Measurements from ENCODE around the gene CTSV.
"Not testable (repeated sequence)": the region's sequence is repeated elsewhere in the genome, so short reads cannot be mapped to it uniquely, and the experiment has no call there.

The CTSV gene

DNA sequence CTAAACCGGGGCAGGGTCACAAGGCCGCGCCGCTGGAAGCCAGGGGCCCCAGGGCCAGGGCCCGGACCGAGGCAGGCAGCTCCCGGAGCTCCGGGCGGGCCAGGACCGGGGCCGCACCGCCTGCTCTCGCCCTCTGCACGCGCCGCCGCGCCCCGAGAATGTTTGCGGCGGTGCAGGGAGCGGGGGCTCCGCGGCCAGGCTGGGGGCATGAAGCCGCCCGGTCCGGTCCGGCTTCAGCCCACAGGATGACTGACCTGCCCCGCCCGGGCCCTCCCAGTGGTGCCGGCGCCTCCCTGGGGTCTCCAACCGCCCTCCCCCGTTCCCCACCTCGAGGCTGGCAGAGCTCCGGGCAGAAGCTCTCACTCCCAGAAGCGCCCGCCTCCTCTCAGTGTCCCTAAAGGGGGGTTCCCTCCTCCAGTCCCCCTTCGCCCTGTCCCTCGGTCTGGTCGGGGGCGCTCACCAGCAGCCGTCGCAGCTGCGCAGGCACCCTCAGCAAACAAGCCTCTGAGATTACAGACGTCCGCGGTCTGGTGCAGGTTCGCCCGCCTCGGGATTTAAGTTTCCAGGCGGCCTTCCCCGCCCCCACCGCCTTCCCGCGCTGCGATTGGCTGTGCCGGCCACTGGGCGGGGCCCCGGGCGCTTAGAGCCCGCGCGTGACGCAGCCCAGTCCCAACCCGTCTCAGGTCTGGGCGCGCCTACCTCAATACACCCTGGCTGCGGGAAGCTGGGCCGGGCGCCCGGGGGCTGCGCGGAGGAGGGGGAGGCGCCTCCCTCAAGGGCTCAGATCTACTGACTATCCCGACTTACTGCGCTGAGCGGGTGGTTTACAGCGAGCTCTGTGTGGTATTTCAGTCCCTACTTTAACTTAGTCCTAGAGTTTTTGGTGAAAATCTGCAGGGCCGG is at the start of gene CTSV:
CTSV (minus strand) TSS at position 532 of the 903 bp plus-strand sequence. CDS start 1,099 bp downstream, outside the sequence.
- DNase-seq (ENCODE audit: low read depth), result peak; percentile 36

DNA sequence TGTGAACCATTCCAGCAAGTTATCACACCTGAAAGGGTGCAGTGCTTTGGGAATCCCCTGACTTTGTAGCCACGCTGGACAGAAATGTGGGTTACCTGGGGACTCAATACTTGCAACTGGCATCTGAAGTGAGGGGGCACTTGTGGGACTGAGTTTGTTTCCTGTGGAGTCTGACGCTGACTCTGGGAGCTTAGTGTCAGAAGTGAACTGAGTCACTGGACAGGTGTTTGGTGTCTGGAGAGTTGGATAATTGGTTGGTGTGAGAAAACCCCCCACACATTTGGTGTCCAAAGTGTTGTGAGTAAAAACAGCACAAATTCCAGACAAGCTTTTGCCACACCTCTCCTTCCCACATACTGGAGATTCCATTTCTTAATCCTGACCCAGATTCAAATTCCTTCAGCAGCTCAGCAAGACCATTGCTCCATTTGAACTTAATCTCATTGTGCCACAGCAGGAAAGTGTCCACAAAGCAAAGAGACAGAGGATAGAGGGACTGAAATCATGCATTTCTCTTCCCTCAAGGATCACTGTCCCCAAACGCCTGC is 48.8 kb upstream of the CTSV start:
- not testable (repeated sequence) for DNase-seq (ENCODE audit: low read depth)

- DNase-seq (ENCODE audit: low read depth), result not testable (repeated sequence)
Observed at GRCh38 chr9:97084562-97084991, 45.6 kb upstream of the CTSV start.

DNA sequence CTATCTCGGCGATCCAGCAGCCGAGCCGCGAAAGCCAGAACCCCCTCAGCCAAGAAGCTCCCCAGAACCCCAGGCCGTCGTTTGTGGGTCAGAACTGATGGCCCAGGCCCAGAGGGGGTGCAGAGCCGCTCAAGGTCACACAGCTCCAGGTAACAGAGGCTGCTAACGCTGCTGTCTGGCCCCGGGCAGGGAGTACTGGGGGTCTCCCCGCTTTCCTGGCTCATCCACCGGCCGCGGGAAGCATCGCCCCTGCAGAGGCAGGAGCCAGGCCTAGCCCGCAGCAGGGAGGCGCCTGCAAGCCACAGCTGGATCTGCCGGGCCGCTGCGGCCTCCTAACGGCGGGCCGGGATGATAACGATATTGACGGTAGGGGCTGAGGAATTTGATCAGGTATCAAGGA is 39.4 kb upstream of the CTSV start:
- no peak for DNase-seq (ENCODE audit: low read depth)

- DNase-seq (ENCODE audit: low read depth), result no peak
Observed at GRCh38 chr9:97077452-97078295, 38.7 kb upstream of the CTSV start.

DNA sequence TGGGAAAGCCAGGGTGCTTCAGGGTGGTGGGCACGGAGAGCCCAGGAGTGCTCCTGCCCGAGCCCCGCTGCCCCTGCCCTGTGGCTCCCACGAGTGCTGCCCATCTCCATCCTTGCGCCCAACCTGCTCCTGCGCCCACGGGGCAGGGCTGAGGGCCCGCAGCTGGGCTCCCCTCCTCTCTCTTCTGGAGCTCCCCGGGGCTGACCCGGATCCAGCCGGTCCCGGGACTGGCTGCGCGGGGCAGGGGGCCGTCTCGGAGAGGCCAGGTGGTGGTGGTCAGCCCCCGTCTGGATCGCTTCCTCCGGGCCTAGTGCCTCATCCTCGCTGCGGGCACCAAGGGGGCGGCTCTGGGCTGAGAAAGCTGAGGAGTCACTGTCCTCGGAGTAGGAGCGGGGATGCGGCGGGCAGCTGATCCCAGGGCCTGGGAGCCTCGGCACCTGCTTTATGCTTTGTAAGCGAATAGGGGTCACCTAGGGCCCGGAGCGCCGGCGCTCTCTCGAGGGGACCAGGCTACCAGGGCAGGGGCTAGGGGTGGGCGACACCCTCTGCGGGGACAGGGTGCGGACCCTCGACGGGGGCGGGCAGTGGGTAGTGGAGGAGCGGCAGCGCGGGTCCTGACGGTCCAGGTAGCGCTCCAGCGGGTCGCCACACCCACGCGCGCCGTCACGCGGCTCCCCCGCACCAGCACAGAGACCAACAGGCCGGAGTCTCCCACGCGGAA is 37.9 kb upstream of the CTSV start:
- not testable (repeated sequence) for DNase-seq (ENCODE audit: low read depth)

DNA sequence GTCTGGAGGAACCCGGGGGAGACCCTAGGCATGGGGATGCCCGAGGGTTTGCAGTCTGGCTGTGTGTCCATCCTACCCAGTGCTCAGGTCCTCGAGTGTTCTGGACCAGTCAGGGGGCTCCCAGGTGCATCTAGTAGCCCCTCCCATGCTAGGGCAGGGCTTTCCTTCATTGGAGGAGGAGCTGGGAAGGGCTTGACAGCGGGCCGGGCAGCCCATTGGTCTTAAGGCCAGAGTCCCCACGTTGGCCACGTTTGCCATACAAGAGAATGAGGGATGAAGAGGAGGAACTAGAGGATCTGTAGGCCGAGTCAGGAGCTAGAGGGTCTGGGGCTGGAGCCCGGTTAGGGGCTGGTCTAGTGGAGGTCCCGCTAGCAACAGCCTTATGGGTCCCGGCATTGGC is 37.3 kb upstream of the CTSV start:
- DNase-seq (ENCODE audit: low read depth), result no peak

GRCh38 chr9:97075289-97075985 is 36.5 kb upstream of the CTSV start:
- DNase-seq (ENCODE audit: low read depth), result no peak

GRCh38 chr9:97073506-97073905 is 34.6 kb upstream of the CTSV start:
- DNase-seq (ENCODE audit: low read depth), result no peak

- DNase-seq (ENCODE audit: low read depth), result no peak
Observed at GRCh38 chr9:97072285-97072776, 33.4 kb upstream of the CTSV start.

- DNase-seq (ENCODE audit: low read depth), result not testable (repeated sequence)
Observed at GRCh38 chr9:97070325-97070724, 31.4 kb upstream of the CTSV start.

DNA sequence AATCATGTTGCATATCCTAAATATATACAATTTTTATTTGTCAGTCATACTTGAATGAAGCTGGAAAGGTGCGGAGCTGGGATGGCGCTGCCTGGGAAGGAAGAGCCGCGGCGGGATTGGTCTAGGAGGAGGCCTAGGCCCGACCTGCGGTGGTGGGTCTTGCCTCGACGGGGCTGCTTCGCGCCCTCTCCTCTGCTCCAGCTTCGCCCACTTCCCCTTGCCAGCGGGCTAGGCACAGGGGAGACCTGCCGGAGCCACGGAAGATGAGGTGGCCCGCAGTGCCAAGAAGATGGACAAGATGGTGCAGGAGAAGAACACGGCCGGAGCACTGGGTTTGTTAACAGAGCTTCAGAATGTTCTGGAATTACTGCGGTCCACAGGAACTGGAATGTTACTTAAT is 28.5 kb upstream of the CTSV start:
- DNase-seq (ENCODE audit: low read depth), result no peak

DNA sequence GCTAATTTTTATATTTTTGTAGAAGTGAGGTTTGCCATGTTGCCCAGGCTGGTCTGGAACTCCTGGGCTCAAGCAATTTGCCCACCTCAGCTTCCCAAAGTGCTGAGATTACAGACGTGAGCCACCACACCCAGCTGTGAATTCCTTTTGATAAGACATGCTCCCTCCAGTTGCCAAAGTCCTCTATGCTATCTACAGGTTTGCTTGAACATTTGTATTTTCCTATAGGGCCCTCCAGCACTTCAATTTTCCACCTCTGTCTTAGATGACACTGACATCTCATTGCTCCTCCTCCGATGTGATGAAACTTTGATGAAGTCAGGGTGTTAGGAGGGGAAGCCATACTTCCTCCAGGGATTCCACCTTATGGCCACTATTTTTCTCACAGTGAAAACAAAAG is 25.2 kb upstream of the CTSV start:
- DNase-seq (ENCODE audit: low read depth), result no peak

- DNase-seq (ENCODE audit: low read depth), result no peak
Observed at GRCh38 chr9:97060796-97061195, 21.9 kb upstream of the CTSV start.

- DNase-seq (ENCODE audit: low read depth), result no peak
Observed at GRCh38 chr9:97059626-97060025, 20.7 kb upstream of the CTSV start.

GRCh38 chr9:97057651-97058050 is 18.7 kb upstream of the CTSV start:
- DNase-seq (ENCODE audit: low read depth), result no peak

DNA sequence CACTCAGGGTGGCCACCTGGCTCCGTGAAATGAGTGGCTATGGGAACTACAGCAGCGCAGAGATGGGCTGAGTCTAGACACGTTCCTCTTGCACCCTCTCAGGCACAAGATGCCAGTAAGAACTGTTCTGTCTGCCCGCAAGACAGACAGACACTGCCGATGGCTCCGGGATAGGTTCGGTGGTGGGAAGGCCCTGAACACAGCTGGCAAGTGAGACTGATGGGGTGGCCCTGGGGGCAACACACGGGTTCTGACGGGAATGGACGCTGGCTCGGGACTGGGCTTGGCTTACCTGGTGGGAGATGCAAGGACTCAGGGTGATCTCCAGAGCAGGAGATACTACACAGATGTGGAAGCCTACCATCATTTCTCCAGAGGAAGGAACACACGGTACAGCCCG is 16.9 kb upstream of the CTSV start:
- not testable (repeated sequence) for DNase-seq (ENCODE audit: low read depth)

DNA sequence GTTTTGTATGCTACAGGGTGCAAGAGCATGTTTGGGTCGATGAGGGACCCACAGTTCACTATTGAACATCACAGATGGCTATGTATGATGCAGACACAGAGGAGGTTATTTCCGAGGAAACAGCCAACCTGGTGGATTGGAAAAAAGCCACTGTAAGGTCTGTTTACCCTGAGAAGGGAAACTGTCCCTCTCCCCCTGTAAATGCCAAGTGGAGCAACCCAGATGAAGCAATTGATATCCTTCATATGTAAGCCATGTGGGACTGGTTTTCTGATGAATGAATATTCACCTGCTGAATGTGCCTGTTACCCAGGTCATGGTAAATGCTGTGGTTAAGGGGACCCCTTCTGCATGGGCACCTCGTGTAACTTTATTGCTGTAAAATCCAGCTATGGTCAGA is 14.8 kb upstream of the CTSV start:
- no peak for DNase-seq (ENCODE audit: low read depth)

GRCh38 chr9:97052735-97053134 is 13.8 kb upstream of the CTSV start:
- no peak for DNase-seq (ENCODE audit: low read depth)

DNA sequence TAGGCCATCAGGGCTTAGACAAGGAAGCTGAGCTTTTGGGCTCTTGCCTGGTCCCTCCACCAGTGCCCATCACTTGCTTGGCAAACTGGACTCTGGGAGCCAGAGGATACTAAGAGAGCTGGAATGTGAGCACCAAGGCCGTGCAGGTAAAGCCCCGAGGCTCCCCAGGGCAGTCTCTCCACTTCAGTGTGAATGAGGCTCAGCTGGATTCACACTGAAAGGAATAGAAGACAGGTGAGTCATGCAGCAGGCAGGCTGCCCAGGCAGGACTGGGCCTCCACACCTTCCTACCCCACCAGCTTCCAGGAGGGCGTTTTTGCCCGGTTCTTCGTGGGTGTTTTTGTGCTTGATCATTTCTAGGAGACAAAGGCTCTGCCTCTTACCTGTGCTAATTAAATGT is 7.3 kb upstream of the CTSV start:
- no peak for DNase-seq (ENCODE audit: low read depth)

- DNase-seq (ENCODE audit: low read depth), result no peak
Observed at GRCh38 chr9:97045300-97045699, 6.4 kb upstream of the CTSV start.
